Measurements from ENCODE around the gene GLUD2. TPM values are rescaled to one million over a fixed set of nuclear protein-coding genes. Genes with fewer than 3 reads are reported as not detected.

GLUD2 gene
- total RNA-seq, 1 experiment from 2014 or later: 0.22 TPM

DNA sequence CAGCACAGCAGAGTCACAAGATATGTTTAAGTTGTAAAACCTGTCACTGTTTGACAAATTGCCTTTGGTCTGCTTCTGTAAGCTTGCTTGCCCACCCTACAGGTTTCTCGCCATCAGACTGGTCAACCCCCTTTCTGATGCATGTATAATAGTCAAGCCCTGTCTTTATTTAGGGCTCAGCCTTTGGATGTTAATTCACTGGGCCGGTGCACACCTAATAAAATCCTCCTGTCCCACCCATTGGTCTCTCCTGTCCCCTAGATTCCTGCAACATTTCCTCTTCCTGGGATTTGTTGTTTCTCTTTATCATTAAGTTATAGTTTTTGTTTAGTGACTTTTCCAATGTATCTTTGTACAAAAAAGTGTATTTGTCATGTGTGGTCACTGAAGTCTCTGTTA, 38.2 kb downstream of the GLUD2 start (continued):
- TF ChIP-seq, protein P1, sequence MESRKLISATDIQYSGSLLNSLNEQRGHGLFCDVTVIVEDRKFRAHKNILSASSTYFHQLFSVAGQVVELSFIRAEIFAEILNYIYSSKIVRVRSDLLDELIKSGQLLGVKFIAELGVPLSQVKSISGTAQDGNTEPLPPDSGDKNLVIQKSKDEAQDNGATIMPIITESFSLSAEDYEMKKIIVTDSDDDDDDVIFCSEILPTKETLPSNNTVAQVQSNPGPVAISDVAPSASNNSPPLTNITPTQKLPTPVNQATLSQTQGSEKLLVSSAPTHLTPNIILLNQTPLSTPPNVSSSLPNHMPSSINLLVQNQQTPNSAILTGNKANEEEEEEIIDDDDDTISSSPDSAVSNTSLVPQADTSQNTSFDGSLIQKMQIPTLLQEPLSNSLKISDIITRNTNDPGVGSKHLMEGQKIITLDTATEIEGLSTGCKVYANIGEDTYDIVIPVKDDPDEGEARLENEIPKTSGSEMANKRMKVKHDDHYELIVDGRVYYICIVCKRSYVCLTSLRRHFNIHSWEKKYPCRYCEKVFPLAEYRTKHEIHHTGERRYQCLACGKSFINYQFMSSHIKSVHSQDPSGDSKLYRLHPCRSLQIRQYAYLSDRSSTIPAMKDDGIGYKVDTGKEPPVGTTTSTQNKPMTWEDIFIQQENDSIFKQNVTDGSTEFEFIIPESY (IDR thresholded peaks at IDR 0.05; ENCODE audit: extremely low read depth, insufficient replicate concordance, low read length): no peak

DNA sequence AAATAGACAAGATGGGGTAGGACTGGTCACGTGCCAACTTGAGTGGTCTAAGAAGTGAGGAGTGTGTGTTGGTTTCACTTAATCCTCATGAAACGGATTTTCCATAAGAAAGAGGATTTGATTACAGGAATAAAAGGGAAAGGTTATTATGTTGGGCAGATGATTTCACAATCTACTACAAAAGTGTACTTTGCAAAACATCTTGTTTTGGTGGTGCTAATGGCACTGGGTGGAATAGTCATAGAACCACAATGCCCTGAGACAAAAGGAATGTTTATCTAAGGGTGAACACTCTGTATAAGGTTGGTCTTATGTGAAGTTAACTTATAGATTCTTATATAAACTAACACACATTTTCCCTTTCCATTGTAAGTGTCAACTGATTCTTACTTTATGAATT, 45.6 kb downstream of the GLUD2 start:
- RAD21 ChIA-PET (ENCODE audit: low non-redundant PET in 1 of 2, low total read pairs in 2 of 2, uncharacterized antibody in 2 of 2, unreplicated experiment in 2 of 2): no interaction called here
- BruUV-seq (replicated peaks): no TSS peak
- no peak for TF ChIP-seq CEBPB (IDR thresholded peaks at IDR 0.05; ENCODE audit: low read depth)
- TF ChIP-seq MAX (IDR thresholded peaks at IDR 0.05): no peak
- no peak for TF ChIP-seq POLR2AphosphoS5 (IDR thresholded peaks at IDR 0.05; ENCODE audit: low read depth, low read length)
- no peak for TF ChIP-seq YY1 (IDR thresholded peaks at IDR 0.05; ENCODE audit: extremely low read depth, insufficient replicate concordance, low read depth, low read length)

More for the DNA sequence above, 45.6 kb downstream of the GLUD2 start:
- Histone ChIP-seq H3K9me3 (ENCODE audit: control insufficient read depth in 1 of 2, insufficient read depth in 1 of 2, low read depth in 1 of 2, low read length in 2 of 2) (no peaks in the 10 kb centered on the region), H3K4me2 (ENCODE audit: low read length) (no peak overlapping the region), H3K9ac (ENCODE audit: low read length) (no peak overlapping the region), H3K4me3 (replicated peaks in 1 of 2; ENCODE audit: low read depth in 1 of 2, low read length in 2 of 2) (no peak overlapping the region), H3K27ac (ENCODE audit: low read depth, low read length) (no peak overlapping the region), H3K27me3 (ENCODE audit: insufficient read depth, low read length) (no peaks in the 10 kb centered on the region), H3K79me2 (ENCODE audit: insufficient read depth, low read length) (no peaks in the 10 kb centered on the region), H3K4me1 (ENCODE audit: control insufficient read depth in 1 of 2, insufficient read depth in 2 of 2, low read length in 2 of 2) (no peaks in the 10 kb centered on the region), H3K36me3 (ENCODE audit: control insufficient read depth in 1 of 2, insufficient read depth in 2 of 2, low read length in 2 of 2) (no peaks in the 10 kb centered on the region), H3K9me2 (ENCODE audit: insufficient read depth) (no peaks in the 10 kb centered on the region), H4K20me1 (ENCODE audit: insufficient read depth) (no peaks in the 10 kb centered on the region), H2AFZ (ENCODE audit: low read depth, low read length, poor library complexity, severe bottlenecking) (no peak overlapping the region)
- CTCF ChIA-PET: no interaction called here
- no peak for DNase-seq (ENCODE audit: low read depth, low spot score)
- no peak for ATAC-seq
- POLR2A ChIA-PET: no interaction called here
- intact Hi-C loops (cut with micrococcal nuclease): no loop called here

Other genes starting within 250 kb of the GLUD2 start
- not detected for gene CT47B1, start 171.7 kb upstream of the GLUD2 start, total RNA-seq (2021; ENCODE audit: unreplicated experiment)
- gene CT47A11, start 110.5 kb upstream of the GLUD2 start, total RNA-seq (2021; ENCODE audit: unreplicated experiment): not detected
- gene CT47A10, start 105.6 kb upstream of the GLUD2 start, total RNA-seq (2021; ENCODE audit: unreplicated experiment): not detected
- not detected for gene CT47A9, start 100.7 kb upstream of the GLUD2 start, total RNA-seq (2021; ENCODE audit: unreplicated experiment)
- gene CT47A8, start 95.9 kb upstream of the GLUD2 start, total RNA-seq (2021; ENCODE audit: unreplicated experiment): not detected
- not detected for gene CT47A7, start 91.0 kb upstream of the GLUD2 start, total RNA-seq (2021; ENCODE audit: unreplicated experiment)
- not detected for gene CT47A6, start 86.1 kb upstream of the GLUD2 start, total RNA-seq (2021; ENCODE audit: unreplicated experiment)
- gene CT47A5, start 81.3 kb upstream of the GLUD2 start, total RNA-seq (2021; ENCODE audit: unreplicated experiment): not detected
- not detected for gene CT47A4, start 76.4 kb upstream of the GLUD2 start, total RNA-seq (2021; ENCODE audit: unreplicated experiment)
- not detected for gene CT47A3, start 71.5 kb upstream of the GLUD2 start, total RNA-seq (2021; ENCODE audit: unreplicated experiment)
- gene CT47A2, start 66.7 kb upstream of the GLUD2 start, total RNA-seq (2021; ENCODE audit: unreplicated experiment): not detected
- gene CT47A1, start 61.9 kb upstream of the GLUD2 start, total RNA-seq (2021; ENCODE audit: unreplicated experiment): not detected